ENCODE results near the gene GPR142. TPM values are rescaled to one million over a fixed set of nuclear protein-coding genes. Genes with fewer than 3 reads are reported as not detected.

GPR142 gene
- total RNA-seq, 1 experiment from 2014 or later, result not detected

GRCh38 chr17:74410001-74410443 is 42.7 kb downstream of the GPR142 start (continued):
- TF ChIP-seq USF1 (CRISPR knock-in tag; IDR thresholded peaks at IDR 0.05), result no peak
- TF ChIP-seq, protein P1, sequence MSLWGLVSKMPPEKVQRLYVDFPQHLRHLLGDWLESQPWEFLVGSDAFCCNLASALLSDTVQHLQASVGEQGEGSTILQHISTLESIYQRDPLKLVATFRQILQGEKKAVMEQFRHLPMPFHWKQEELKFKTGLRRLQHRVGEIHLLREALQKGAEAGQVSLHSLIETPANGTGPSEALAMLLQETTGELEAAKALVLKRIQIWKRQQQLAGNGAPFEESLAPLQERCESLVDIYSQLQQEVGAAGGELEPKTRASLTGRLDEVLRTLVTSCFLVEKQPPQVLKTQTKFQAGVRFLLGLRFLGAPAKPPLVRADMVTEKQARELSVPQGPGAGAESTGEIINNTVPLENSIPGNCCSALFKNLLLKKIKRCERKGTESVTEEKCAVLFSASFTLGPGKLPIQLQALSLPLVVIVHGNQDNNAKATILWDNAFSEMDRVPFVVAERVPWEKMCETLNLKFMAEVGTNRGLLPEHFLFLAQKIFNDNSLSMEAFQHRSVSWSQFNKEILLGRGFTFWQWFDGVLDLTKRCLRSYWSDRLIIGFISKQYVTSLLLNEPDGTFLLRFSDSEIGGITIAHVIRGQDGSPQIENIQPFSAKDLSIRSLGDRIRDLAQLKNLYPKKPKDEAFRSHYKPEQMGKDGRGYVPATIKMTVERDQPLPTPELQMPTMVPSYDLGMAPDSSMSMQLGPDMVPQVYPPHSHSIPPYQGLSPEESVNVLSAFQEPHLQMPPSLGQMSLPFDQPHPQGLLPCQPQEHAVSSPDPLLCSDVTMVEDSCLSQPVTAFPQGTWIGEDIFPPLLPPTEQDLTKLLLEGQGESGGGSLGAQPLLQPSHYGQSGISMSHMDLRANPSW (CRISPR knock-in tag; conservative IDR thresholded peaks at IDR 0.05; ENCODE audit: low read depth), result no peak
- TF ChIP-seq SMAD3 (CRISPR knock-in tag; IDR thresholded peaks at IDR 0.05; ENCODE audit: borderline replicate concordance), result no peak
- TF ChIP-seq, protein P2, sequence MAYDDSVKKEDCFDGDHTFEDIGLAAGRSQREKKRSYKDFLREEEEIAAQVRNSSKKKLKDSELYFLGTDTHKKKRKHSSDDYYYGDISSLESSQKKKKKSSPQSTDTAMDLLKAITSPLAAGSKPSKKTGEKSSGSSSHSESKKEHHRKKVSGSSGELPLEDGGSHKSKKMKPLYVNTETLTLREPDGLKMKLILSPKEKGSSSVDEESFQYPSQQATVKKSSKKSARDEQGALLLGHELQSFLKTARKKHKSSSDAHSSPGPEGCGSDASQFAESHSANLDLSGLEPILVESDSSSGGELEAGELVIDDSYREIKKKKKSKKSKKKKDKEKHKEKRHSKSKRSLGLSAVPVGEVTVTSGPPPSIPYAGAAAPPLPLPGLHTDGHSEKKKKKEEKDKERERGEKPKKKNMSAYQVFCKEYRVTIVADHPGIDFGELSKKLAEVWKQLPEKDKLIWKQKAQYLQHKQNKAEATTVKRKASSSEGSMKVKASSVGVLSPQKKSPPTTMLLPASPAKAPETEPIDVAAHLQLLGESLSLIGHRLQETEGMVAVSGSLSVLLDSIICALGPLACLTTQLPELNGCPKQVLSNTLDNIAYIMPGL (CRISPR knock-in tag; IDR thresholded peaks at IDR 0.05), result no peak
- no peak for TF ChIP-seq ZNF281 (CRISPR knock-in tag; IDR thresholded peaks at IDR 0.05)

- H3K9me3 Mint-ChIP-seq, result peaks cover 7% of the 10 kb centered on the region
- no peak for ATAC-seq
- ChIA-PET CTCF (interaction anchor here (1.0 to 1.1 kb wide), 2 partner anchors 18 to 33 kb away, joined by 3 read pairs; no protein-coding TSS in a partner anchor), POLR2A (no interaction called here)
- H3K4me3 Mint-ChIP-seq, result no peak overlapping the region
- 0 out of 2 replicates have a peak, but pooled peaks cover 5% of the 10 kb centered on the region for H3K36me3 Mint-ChIP-seq
- no peak for TF ChIP-seq EMX1 (CRISPR knock-in tag; IDR thresholded peaks at IDR 0.05)
- TF ChIP-seq, protein P3, sequence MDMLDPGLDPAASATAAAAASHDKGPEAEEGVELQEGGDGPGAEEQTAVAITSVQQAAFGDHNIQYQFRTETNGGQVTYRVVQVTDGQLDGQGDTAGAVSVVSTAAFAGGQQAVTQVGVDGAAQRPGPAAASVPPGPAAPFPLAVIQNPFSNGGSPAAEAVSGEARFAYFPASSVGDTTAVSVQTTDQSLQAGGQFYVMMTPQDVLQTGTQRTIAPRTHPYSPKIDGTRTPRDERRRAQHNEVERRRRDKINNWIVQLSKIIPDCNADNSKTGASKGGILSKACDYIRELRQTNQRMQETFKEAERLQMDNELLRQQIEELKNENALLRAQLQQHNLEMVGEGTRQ (CRISPR knock-in tag; IDR thresholded peaks at IDR 0.05), result no peak
- TF ChIP-seq FOXK1 (CRISPR knock-in tag; IDR thresholded peaks at IDR 0.05), result no peak
- no peak overlapping the region for H3K27ac Mint-ChIP-seq
- 0 out of 2 replicates have a peak, but pooled peaks cover 3% of the 10 kb centered on the region for H3K4me1 Mint-ChIP-seq
- H3K27me3 Mint-ChIP-seq (ENCODE audit: low read depth), result no peaks in the 10 kb centered on the region
- DNase-seq (ENCODE audit: low spot score), result no peak
Observed at GRCh38 chr17:74412581-74412980, 45.3 kb downstream of the GPR142 start.

GRCh38 chr17:74413491-74413890 is 46.2 kb downstream of the GPR142 start:
- ATAC-seq (no peak), DNase-seq (ENCODE audit: low spot score) (no peak)
- no peaks in the 10 kb centered on the region; the same call in 1 of the 2 replicates for H3K27me3 Mint-ChIP-seq (ENCODE audit: low read depth)
- no peak overlapping the region for H3K4me3 Mint-ChIP-seq
- ChIA-PET CTCF (interaction anchor here (0.9 to 1.1 kb wide), 2 partner anchors 17 to 34 kb away, joined by 3 read pairs; no protein-coding TSS in a partner anchor), POLR2A (no interaction called here)
- 0 out of 2 replicates have a peak, but pooled peaks cover 5% of the 10 kb centered on the region for H3K36me3 Mint-ChIP-seq
- TF ChIP-seq RELA (CRISPR knock-in tag; IDR thresholded peaks at IDR 0.05; ENCODE audit: borderline replicate concordance) (no peak), TCF7 (CRISPR knock-in tag; IDR thresholded peaks at IDR 0.05; ENCODE audit: low read depth) (no peak), FOXJ3 (CRISPR knock-in tag; IDR thresholded peaks at IDR 0.05; ENCODE audit: borderline replicate concordance) (no peak), ETV6 (CRISPR knock-in tag; IDR thresholded peaks at IDR 0.05) (no peak), ZBTB21 (CRISPR knock-in tag; IDR thresholded peaks at IDR 0.05; ENCODE audit: borderline replicate concordance) (no peak), MXD4 (CRISPR knock-in tag; IDR thresholded peaks at IDR 0.05; ENCODE audit: borderline replicate concordance) (no peak), TEAD4 (CRISPR knock-in tag; IDR thresholded peaks at IDR 0.05) (no peak), OVOL2 (CRISPR knock-in tag; IDR thresholded peaks at IDR 0.05; ENCODE audit: borderline replicate concordance) (no peak), EMX1 (CRISPR knock-in tag; IDR thresholded peaks at IDR 0.05) (no peak), GTF2I (CRISPR knock-in tag; conservative IDR thresholded peaks at IDR 0.05) (no peak), FOXP1 (CRISPR knock-in tag; IDR thresholded peaks at IDR 0.05; ENCODE audit: borderline replicate concordance) (no peak)
- no peak overlapping the region for H3K27ac Mint-ChIP-seq
- 0 out of 2 replicates have a peak, but pooled peaks cover 4% of the 10 kb centered on the region for H3K4me1 Mint-ChIP-seq
- H3K9me3 Mint-ChIP-seq, result peaks cover 7% of the 10 kb centered on the region
